H9 (cell line): ENCODE results near the gene H2BK1. TPM values are rescaled to one million over a fixed set of nuclear protein-coding genes. Genes with fewer than 3 reads are reported as not detected.
A peak's percentile ranks its signal among the peaks of the same experiment; 100 is the strongest.

ENCODE experiments used
- DNase-seq: peaks from one replicate; pipeline ENCODE4 v3.0.0-alpha.2; 2017
- H2AFZ ChIP-seq: one replicate; pipeline ENCODE4 v1.6.1; 2013; ENCODE audit warnings: mild to moderate bottlenecking, low read length, control low read depth, moderate library complexity
- H2AK5ac ChIP-seq: 2 replicates; pipeline ENCODE4 v1.6.1; 2013; ENCODE audit warnings: low read length, control low read depth, mixed read lengths; ENCODE audit not compliant: insufficient read length
- H2BK120ac ChIP-seq: one replicate; pipeline ENCODE4 v1.6.1; 2013; ENCODE audit warnings: low read depth, mild to moderate bottlenecking, low read length, control low read depth, inconsistent platforms; ENCODE audit not compliant: poor library complexity, severe bottlenecking
- H2BK12ac ChIP-seq: 2 replicates; pipeline ENCODE4 v1.6.1; 2013; ENCODE audit warnings: low read length, control low read depth, mixed read lengths, low read depth; ENCODE audit not compliant: insufficient read length
- H2BK15ac ChIP-seq: 2 replicates; pipeline ENCODE4 v1.6.1; 2013; ENCODE audit warnings: low read depth, low read length, control low read depth
- H2BK20ac ChIP-seq: one replicate; pipeline ENCODE4 v1.6.1; 2013; ENCODE audit warnings: low read depth, mild to moderate bottlenecking, low read length, control low read depth, inconsistent platforms; ENCODE audit not compliant: poor library complexity, severe bottlenecking
- H2BK5ac ChIP-seq: 2 replicates; pipeline ENCODE4 v1.6.1; 2013; ENCODE audit warnings: low read length, control low read depth, mixed read lengths; ENCODE audit not compliant: insufficient read length
- H3K14ac ChIP-seq: 2 replicates; pipeline ENCODE4 v1.6.1; 2013; ENCODE audit warnings: low read length, control low read depth; ENCODE audit not compliant: insufficient read depth
- H3K18ac ChIP-seq: 2 replicates; pipeline ENCODE4 v1.6.1; 2013; ENCODE audit warnings: low read depth, mild to moderate bottlenecking, mixed read lengths, low read length, control low read depth; ENCODE audit not compliant: insufficient read length
- H3K23ac ChIP-seq: 2 replicates; pipeline ENCODE4 v1.6.1; 2013; ENCODE audit warnings: low read length, control low read depth, mixed read lengths, low read depth; ENCODE audit not compliant: insufficient read length
- H3K23me2 ChIP-seq: 2 replicates; pipeline ENCODE4 v1.6.1; 2013; ENCODE audit warnings: low read depth, mild to moderate bottlenecking, mixed read lengths, low read length, control low read depth; ENCODE audit not compliant: insufficient read length, poor library complexity, severe bottlenecking
- H3K27ac ChIP-seq: 2 replicates; pipeline ENCODE4 v1.5.1; 2013; ENCODE audit warnings: low read length, control low read depth, mixed read lengths, low read depth; ENCODE audit not compliant: insufficient read length
- H3K27me3 ChIP-seq: 2 replicates; pipeline ENCODE4 v1.6.1; 2013; ENCODE audit warnings: low read length, control low read depth, inconsistent platforms; ENCODE audit not compliant: insufficient read depth
- H3K4ac ChIP-seq: 2 replicates; pipeline ENCODE4 v1.6.1; 2013; ENCODE audit warnings: low read depth, mild to moderate bottlenecking, control low read depth, inconsistent platforms, low read length, moderate library complexity
- H3K4me1 ChIP-seq: 2 replicates; pipeline ENCODE4 v1.6.1; 2013; ENCODE audit warnings: low read length, control low read depth, inconsistent platforms; ENCODE audit not compliant: insufficient read depth
- H3K4me2 ChIP-seq: 2 replicates; pipeline ENCODE4 v1.6.1; 2013; ENCODE audit warnings: low read length, control low read depth, mixed read lengths; ENCODE audit not compliant: insufficient read length, insufficient read depth
- H3K56ac ChIP-seq: 2 replicates; pipeline ENCODE4 v1.6.1; 2013; ENCODE audit warnings: low read depth, mild to moderate bottlenecking, mixed read lengths, low read length, control low read depth; ENCODE audit not compliant: insufficient read length
- H3K79me1 ChIP-seq: 2 replicates; pipeline ENCODE4 v1.6.1; 2013; ENCODE audit warnings: low read depth, mild to moderate bottlenecking, moderate library complexity, low read length, control low read depth, inconsistent platforms; ENCODE audit not compliant: insufficient read depth, poor library complexity, severe bottlenecking
- H3K79me2 ChIP-seq: 2 replicates; pipeline ENCODE4 v1.6.1; 2013; ENCODE audit warnings: low read length, control low read depth, inconsistent platforms; ENCODE audit not compliant: insufficient read depth
- H3K9ac ChIP-seq: 2 replicates; pipeline ENCODE4 v1.6.1; 2013; ENCODE audit warnings: low read length, control low read depth, mixed read lengths; ENCODE audit not compliant: insufficient read length; ENCODE audit errors: extremely low read depth
- H3K9me3 ChIP-seq: one replicate; pipeline ENCODE4 v1.6.1; 2013; ENCODE audit warnings: low read depth, low read length, inconsistent platforms; ENCODE audit not compliant: control insufficient read depth
- H3T11ph ChIP-seq: one replicate; pipeline ENCODE4 v1.6.1; 2013; ENCODE audit warnings: mild to moderate bottlenecking, low read length, control low read depth, inconsistent platforms
- H4K20me1 ChIP-seq: one replicate; pipeline ENCODE4 v1.6.1; 2013; ENCODE audit not compliant: control insufficient read depth, insufficient read length, insufficient read depth
- H4K5ac ChIP-seq: 2 replicates; pipeline ENCODE4 v1.6.1; 2013; ENCODE audit warnings: low read depth, mild to moderate bottlenecking, mixed read lengths, low read length, control low read depth; ENCODE audit not compliant: insufficient read length
- H4K8ac ChIP-seq: replicated peaks from 2 replicates; pipeline ENCODE4 v1.6.1; 2013; ENCODE audit warnings: low read length, control low read depth, mixed read lengths, low read depth; ENCODE audit not compliant: insufficient read length
- H4K91ac ChIP-seq: 2 replicates; pipeline ENCODE4 v1.6.1; 2013; ENCODE audit warnings: low read depth, mild to moderate bottlenecking, moderate library complexity, mixed read lengths, low read length, control low read depth; ENCODE audit not compliant: insufficient read length
- H3K27ac Mint-ChIP-seq, 3 experiments: 2 replicates in 2 of 3; 3 replicates in 1 of 3; pipeline ENCODE4 v1.8.0; 2020 to 2021; ENCODE audit warnings: mixed read lengths in 3 of 3, mild to moderate bottlenecking in 1 of 3, moderate library complexity in 1 of 3
- H3K27me3 Mint-ChIP-seq: 2 replicates; pipeline ENCODE4 v1.8.0; 2021; ENCODE audit warnings: low read depth, mild to moderate bottlenecking, moderate library complexity, mixed read lengths
- H3K36me3 Mint-ChIP-seq, 3 experiments: 2 replicates in 2 of 3; 3 replicates in 1 of 3; pipeline ENCODE4 v1.8.0; 2020 to 2021; ENCODE audit warnings: low read depth in 3 of 3, mixed read lengths in 3 of 3; ENCODE audit not compliant: insufficient read depth in 1 of 3
- H3K4me1 Mint-ChIP-seq, 2 experiments: 2 replicates each; pipeline ENCODE4 v1.8.0; 2020; ENCODE audit warnings: mixed read lengths in 2 of 2
- H3K4me3 Mint-ChIP-seq, 2 experiments: 2 replicates in 1 of 2; 3 replicates in 1 of 2; pipeline ENCODE4 v1.8.0; 2020 to 2021; ENCODE audit warnings: mild to moderate bottlenecking in 2 of 2, mixed read lengths in 2 of 2, moderate library complexity in 1 of 2
- H3K9me3 Mint-ChIP-seq, 2 experiments: 2 replicates in 1 of 2; 3 replicates in 1 of 2; pipeline ENCODE4 v1.8.0; 2020; ENCODE audit warnings: mild to moderate bottlenecking in 2 of 2, mixed read lengths in 2 of 2, moderate library complexity in 1 of 2
- CTCF ChIP-seq: fragments of 200-600 bp; sonication (generic); conservative IDR thresholded peaks from 3 replicates; pipeline ENCODE4 v1.8.0; 2021; ENCODE audit warnings: antibody characterized with exemption, mild to moderate bottlenecking
- WGBS: extraction: QIAGEN DNeasy Blood & Tissue Kit; methylation state at CpG from one replicate; pipeline ENCODE4 v1.1.7; 2013; ENCODE audit warnings: missing lambda C conversion rate, low lambda C conversion rate, mixed read lengths; ENCODE audit not compliant: insufficient read length; ENCODE audit errors: extremely low coverage; 5-methylcytosine and 5-hydroxymethylcytosine counted together
- total RNA-seq: library from RNA; stranded (reverse); gene quantifications from 2 replicates; pipeline ENCODE4 v1.2.1, GENCODE V29; 2021

The H2BK1 gene
- total RNA-seq, 1 experiment from 2014 or later, result not detected

DNA sequence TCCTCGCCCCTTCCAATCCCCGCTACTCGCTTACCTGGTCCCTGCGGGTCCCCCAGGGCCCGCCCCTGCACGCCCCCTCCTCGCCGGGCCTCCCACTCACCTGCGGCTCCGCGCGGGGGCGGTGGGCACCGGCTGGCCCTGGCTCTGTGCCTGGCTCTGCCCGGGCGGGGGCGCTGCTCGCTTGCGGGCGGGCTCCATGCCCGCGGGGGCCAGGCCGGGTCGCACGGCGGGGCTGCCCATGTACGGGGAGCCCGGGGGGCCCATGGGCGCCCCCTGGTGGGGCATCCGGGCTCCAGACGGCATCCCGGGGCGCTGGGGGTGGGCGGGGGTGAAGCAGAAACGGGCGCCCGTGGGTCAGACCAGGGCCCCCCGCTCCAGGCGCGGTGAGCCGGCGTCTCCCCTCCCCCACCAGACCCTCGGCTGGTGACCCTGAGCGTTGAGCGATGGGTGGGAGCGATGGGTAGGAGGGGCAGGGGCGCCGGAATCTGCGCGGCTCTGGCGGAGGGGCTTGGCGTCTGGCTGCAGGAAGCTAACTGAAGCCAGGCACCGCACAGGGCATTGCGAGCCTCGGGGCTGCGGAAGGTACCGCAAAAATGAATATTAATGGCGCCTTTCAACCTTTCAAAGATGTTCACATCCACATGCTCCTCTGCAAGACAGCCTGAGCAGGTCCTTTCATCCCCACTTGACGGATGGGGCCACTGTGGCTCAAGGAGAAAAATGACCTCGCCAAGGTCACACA, 35.2 kb upstream of the H2BK1 start:
- no peaks in the 10 kb centered on the region for H3K9me3 ChIP-seq
- no peak overlapping the region for H2BK5ac ChIP-seq
- no peak overlapping the region for H2AFZ ChIP-seq
- H3K27me3 ChIP-seq, result peaks cover 17% of the 10 kb centered on the region; the same call in 1 of the 2 replicates
- H2BK15ac ChIP-seq, result no peak overlapping the region
- peaks cover 0 to 2% (median 0%) of the 10 kb centered on the region in 3 experiments; a peak in 1 of 7 replicates for H3K36me3 Mint-ChIP-seq
- H3K56ac ChIP-seq, result no peak overlapping the region
- peaks cover 48 to 57% of the 10 kb centered on the region in 2 experiments for H3K4me1 Mint-ChIP-seq
- H3K4me2 ChIP-seq, result peak overlapping the region; percentile 59
- peaks cover 11% of the 10 kb centered on the region for H3K23me2 ChIP-seq
- H2AK5ac ChIP-seq, result no peak overlapping the region
- H4K20me1 ChIP-seq, result no peaks in the 10 kb centered on the region
- H2BK20ac ChIP-seq, result no peak overlapping the region
- H3K27ac Mint-ChIP-seq, result no peak overlapping the region
- no peak overlapping the region for H2BK12ac ChIP-seq
- H3K27me3 Mint-ChIP-seq, result peaks cover 67% of the 10 kb centered on the region
- no peak overlapping the region for H3K14ac ChIP-seq
- H3T11ph ChIP-seq, result no peak overlapping the region
- no peak overlapping the region for H3K23ac ChIP-seq
- H3K27ac ChIP-seq, result no peak overlapping the region
- no peak overlapping the region for H4K5ac ChIP-seq
- no peak overlapping the region for H4K91ac ChIP-seq
- H3K79me2 ChIP-seq, result no peaks in the 10 kb centered on the region
- no peak overlapping the region for H3K4ac ChIP-seq
- H3K4me1 ChIP-seq, result peaks cover 4% of the 10 kb centered on the region; the same call in 1 of the 2 replicates
- DNase-seq, result peak; percentile 64
- no peak overlapping the region for H4K8ac ChIP-seq
- H3K9ac ChIP-seq, result no peak overlapping the region
- no CpG with 5 or more reads among the region's 60 CpGs for WGBS
- no peaks in the 10 kb centered on the region for H3K79me1 ChIP-seq
- H3K4me3 Mint-ChIP-seq, result peak overlapping the region; percentile 52 to 79
- peak; percentile 75 for TF ChIP-seq CTCF
- H2BK120ac ChIP-seq, result no peak overlapping the region
- no peak overlapping the region for H3K18ac ChIP-seq
- H3K9me3 Mint-ChIP-seq, result no peaks in the 10 kb centered on the region; a peak in 1 of 5 replicates
